GM23338 (cell line): ENCODE data around the gene LMOD1. TPM values are rescaled to one million over a fixed set of nuclear protein-coding genes. Genes with fewer than 3 reads are reported as not detected.

Experiments used
- ATAC-seq: fragments of 200-7000 bp; cut with Tn5 transposase; 3 replicates; pipeline ENCODE4 v1.9.1; 2020
- DNase-seq: peaks from one replicate; pipeline ENCODE4 v3.0.0-alpha.2; 2015; ENCODE audit warnings: low spot score
- H2AFZ ChIP-seq: fragments of 200-600 bp; sonication (generic); 2 replicates; pipeline ENCODE4 v1.8.0; 2016; ENCODE audit warnings: antibody characterized with exemption, mild to moderate bottlenecking, moderate library complexity
- H3F3A ChIP-seq: fragments of 200-600 bp; sonication (generic); replicated peaks from 2 replicates; pipeline ENCODE4 v1.8.0; 2017; ENCODE audit warnings: antibody characterized with exemption, mixed run types, low read depth
- H3K27ac ChIP-seq: fragments of 200-600 bp; sonication (generic); 2 replicates; pipeline ENCODE4 v1.6.1; 2016; ENCODE audit warnings: low read depth
- H3K27me3 ChIP-seq: fragments of 200-600 bp; sonication (generic); 2 replicates; pipeline ENCODE4 v1.8.0; 2016; ENCODE audit warnings: mild to moderate bottlenecking, mixed run types, moderate library complexity; ENCODE audit not compliant: insufficient read depth
- H3K36me3 ChIP-seq: fragments of 200-600 bp; sonication (generic); 2 replicates; pipeline ENCODE4 v1.8.0; 2016; ENCODE audit warnings: mild to moderate bottlenecking; ENCODE audit not compliant: insufficient read depth
- H3K4me1 ChIP-seq: fragments of 200-600 bp; sonication (generic); 2 replicates; pipeline ENCODE4 v1.8.0; 2016; ENCODE audit warnings: mild to moderate bottlenecking, moderate library complexity; ENCODE audit not compliant: insufficient read depth
- H3K4me2 ChIP-seq: fragments of 200-600 bp; sonication (generic); 2 replicates; pipeline ENCODE4 v1.7.1; 2017; ENCODE audit warnings: mixed run types
- H3K4me3 ChIP-seq: fragments of 200-600 bp; sonication (generic); 2 replicates; pipeline ENCODE4 v1.6.1; 2016; ENCODE audit warnings: mixed run types
- H3K79me2 ChIP-seq: fragments of 200-600 bp; sonication (generic); replicated peaks from 2 replicates; pipeline ENCODE4 v1.8.0; 2017; ENCODE audit warnings: mild to moderate bottlenecking; ENCODE audit not compliant: insufficient read depth
- H3K9me2 ChIP-seq: fragments of 200-600 bp; sonication (generic); 2 replicates; pipeline ENCODE4 v1.8.0; 2017; ENCODE audit not compliant: insufficient read depth
- H4K20me1 ChIP-seq: fragments of 200-600 bp; sonication (generic); replicated peaks from 2 replicates; pipeline ENCODE4 v1.8.0; 2017; ENCODE audit warnings: mild to moderate bottlenecking; ENCODE audit not compliant: insufficient read depth
- H3K27ac Mint-ChIP-seq: 2 replicates; pipeline ENCODE4 v1.8.0; 2020; ENCODE audit warnings: inconsistent platforms, mild to moderate bottlenecking, moderate library complexity, mixed read lengths
- H3K27me3 Mint-ChIP-seq: 3 replicates; pipeline ENCODE4 v1.8.0; 2022; ENCODE audit warnings: low read depth, mild to moderate bottlenecking, moderate library complexity, mixed read lengths, inconsistent platforms; ENCODE audit not compliant: insufficient read depth, poor library complexity
- H3K36me3 Mint-ChIP-seq: 3 replicates; pipeline ENCODE4 v1.8.0; 2021; ENCODE audit warnings: low read depth, mild to moderate bottlenecking, inconsistent platforms, moderate library complexity, mixed read lengths
- H3K4me1 Mint-ChIP-seq: 3 replicates; pipeline ENCODE4 v1.8.0; 2020; ENCODE audit warnings: mild to moderate bottlenecking, inconsistent platforms, mixed read lengths
- H3K4me3 Mint-ChIP-seq: 3 replicates; pipeline ENCODE4 v1.8.0; 2021; ENCODE audit warnings: moderate library complexity, mild to moderate bottlenecking, inconsistent platforms, mixed read lengths
- H3K9me3 Mint-ChIP-seq: 3 replicates; pipeline ENCODE4 v1.8.0; 2020; ENCODE audit warnings: moderate library complexity, mild to moderate bottlenecking, inconsistent platforms, mixed read lengths
- CTCF ChIP-seq, 2 experiments: fragments of 200-600 bp in 1 of 2; sonication (generic) in 1 of 2; conservative IDR thresholded peaks; 2 replicates each; pipeline versions ENCODE4 v1.5.1 to v1.6.1; 2016 to 2017; ENCODE audit warnings: antibody characterized with exemption in 2 of 2, low read depth in 2 of 2, mild to moderate bottlenecking in 2 of 2, moderate library complexity in 1 of 2
- EZH2phosphoT487 ChIP-seq: fragments of 200-600 bp; sonication (generic); IDR thresholded peaks from one replicate; pipeline ENCODE4 v1.8.1; 2018; ENCODE audit warnings: antibody characterized with exemption; ENCODE audit not compliant: unreplicated experiment
- JUNB ChIP-seq: IDR thresholded peaks from one replicate; pipeline ENCODE4 v1.6.1; 2016; ENCODE audit warnings: antibody characterized with exemption; ENCODE audit not compliant: unreplicated experiment
- POLR2AphosphoS5 ChIP-seq: IDR thresholded peaks from 2 replicates; pipeline ENCODE4 v1.6.1; 2016; ENCODE audit warnings: antibody characterized with exemption, low read depth
- ZNF462 ChIP-seq: fragments of 250-450 bp; sonication (Bioruptor Pico); IDR thresholded peaks from 2 replicates; pipeline ENCODE4 v1.5.0; 2020; ENCODE audit warnings: mild to moderate bottlenecking, moderate library complexity
- polyA plus RNA-seq: library from polyadenylated mRNA; unstranded; fragments of >200 nt; fragmentation: Nextera tagmentation; extraction: Ambion mirVana; gene quantifications from 2 replicates; pipeline ENCODE4 v1.2.1, GENCODE V29; 2016
- total RNA-seq: library from RNA; depleted of rRNA; stranded (reverse); fragments of >200 nt; shearing (Covaris generic); gene quantifications from 2 replicates; pipeline ENCODE4 v1.2.3, GENCODE V29; 2014
- TF ChIP-seq, protein P1 (sequence below): IDR thresholded peaks from 2 replicates; pipeline ENCODE4 v1.6.1; 2016; ENCODE audit warnings: antibody characterized with exemption

Gene LMOD1
- total and polyA plus RNA-seq, 2 experiments from 2014 or later, result 0.74 to 1.7 TPM

DNA sequence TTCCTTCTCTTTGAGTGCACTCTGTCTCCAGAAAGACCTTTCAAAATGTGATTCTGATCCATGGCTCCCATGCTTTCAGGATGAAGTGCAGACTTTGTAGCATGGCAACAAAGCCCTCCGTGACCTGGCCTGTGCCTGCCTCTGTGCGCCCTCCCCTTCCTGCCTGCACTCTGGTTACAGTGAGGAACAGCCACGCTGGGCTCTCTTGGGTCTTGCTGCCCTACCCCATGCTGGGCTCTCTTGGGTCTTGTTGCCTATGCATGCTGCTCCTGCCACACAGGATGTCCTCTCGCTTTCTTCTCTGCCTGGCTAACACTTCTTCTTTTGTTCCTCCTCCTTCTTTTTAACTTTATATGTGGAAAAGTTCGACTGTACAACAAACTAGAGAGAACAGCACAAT, 28.0 kb downstream of the LMOD1 start (continued):
- no peak for TF ChIP-seq ZNF462 (CRISPR knock-in tag)
- no peak for TF ChIP-seq EZH2phosphoT487
- TF ChIP-seq JUNB, result no peak
- no peak for TF ChIP-seq CTCF (conservative IDR thresholded peaks at IDR 0.05; ENCODE audit: low read depth in 2 of 2)
- TF ChIP-seq, protein P1, sequence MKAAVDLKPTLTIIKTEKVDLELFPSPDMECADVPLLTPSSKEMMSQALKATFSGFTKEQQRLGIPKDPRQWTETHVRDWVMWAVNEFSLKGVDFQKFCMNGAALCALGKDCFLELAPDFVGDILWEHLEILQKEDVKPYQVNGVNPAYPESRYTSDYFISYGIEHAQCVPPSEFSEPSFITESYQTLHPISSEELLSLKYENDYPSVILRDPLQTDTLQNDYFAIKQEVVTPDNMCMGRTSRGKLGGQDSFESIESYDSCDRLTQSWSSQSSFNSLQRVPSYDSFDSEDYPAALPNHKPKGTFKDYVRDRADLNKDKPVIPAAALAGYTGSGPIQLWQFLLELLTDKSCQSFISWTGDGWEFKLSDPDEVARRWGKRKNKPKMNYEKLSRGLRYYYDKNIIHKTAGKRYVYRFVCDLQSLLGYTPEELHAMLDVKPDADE, result no peak

- H3K4me2 ChIP-seq, result no peak overlapping the region
- no peak for TF ChIP-seq ZNF462 (CRISPR knock-in tag)
- no peak for TF ChIP-seq POLR2AphosphoS5
Measured at GRCh38 chr1:201917362-201918033, 28.9 kb downstream of the LMOD1 start.

More at GRCh38 chr1:201917362-201918033, 28.9 kb downstream of the LMOD1 start:
- Mint-ChIP-seq H3K4me1 (no peaks in the 10 kb centered on the region; the same call in 2 of the 3 replicates), H3K27ac (no peak overlapping the region), H3K36me3 (no peaks in the 10 kb centered on the region), H3K9me3 (no peaks in the 10 kb centered on the region), H3K4me3 (no peak overlapping the region), H3K27me3 (peaks cover 1% of the 10 kb centered on the region)
- H3K79me2 ChIP-seq, result no peaks in the 10 kb centered on the region
- H3K27ac ChIP-seq, result no peak overlapping the region
- H3K9me2 ChIP-seq, result no peaks in the 10 kb centered on the region
- no peak overlapping the region for H3K4me3 ChIP-seq
- no peak; the same call in 2 of the 3 replicates for ATAC-seq
- no peaks in the 10 kb centered on the region for H3K4me1 ChIP-seq
- H3K36me3 ChIP-seq, result no peaks in the 10 kb centered on the region
- no peaks in the 10 kb centered on the region for H3K27me3 ChIP-seq
- no peak for DNase-seq
- H3F3A ChIP-seq, result no peaks in the 10 kb centered on the region
- H2AFZ ChIP-seq, result no peak overlapping the region; the same call in 1 of the 2 replicates
- no peaks in the 10 kb centered on the region for H4K20me1 ChIP-seq
